Stimulated activated CD8-positive, alpha-beta memory T cell treated with anti-CD3 and anti-CD28 coated beads, Interleukin-4, amount 100 ng/mL, for 4 hours (primary cell): ENCODE results near the gene MRPL37.
"Not testable (repeated sequence)": the region's sequence is repeated elsewhere in the genome, so short reads cannot be mapped to it uniquely, and the experiment has no call there.

Experiments
- DNase-seq, 2 donors: peaks; one replicate each; pipeline ENCODE4 v3.0.0-alpha.2; 2020; ENCODE audit warnings: low read depth in 2 of 2, low spot score in 1 of 2

MRPL37 gene

DNA sequence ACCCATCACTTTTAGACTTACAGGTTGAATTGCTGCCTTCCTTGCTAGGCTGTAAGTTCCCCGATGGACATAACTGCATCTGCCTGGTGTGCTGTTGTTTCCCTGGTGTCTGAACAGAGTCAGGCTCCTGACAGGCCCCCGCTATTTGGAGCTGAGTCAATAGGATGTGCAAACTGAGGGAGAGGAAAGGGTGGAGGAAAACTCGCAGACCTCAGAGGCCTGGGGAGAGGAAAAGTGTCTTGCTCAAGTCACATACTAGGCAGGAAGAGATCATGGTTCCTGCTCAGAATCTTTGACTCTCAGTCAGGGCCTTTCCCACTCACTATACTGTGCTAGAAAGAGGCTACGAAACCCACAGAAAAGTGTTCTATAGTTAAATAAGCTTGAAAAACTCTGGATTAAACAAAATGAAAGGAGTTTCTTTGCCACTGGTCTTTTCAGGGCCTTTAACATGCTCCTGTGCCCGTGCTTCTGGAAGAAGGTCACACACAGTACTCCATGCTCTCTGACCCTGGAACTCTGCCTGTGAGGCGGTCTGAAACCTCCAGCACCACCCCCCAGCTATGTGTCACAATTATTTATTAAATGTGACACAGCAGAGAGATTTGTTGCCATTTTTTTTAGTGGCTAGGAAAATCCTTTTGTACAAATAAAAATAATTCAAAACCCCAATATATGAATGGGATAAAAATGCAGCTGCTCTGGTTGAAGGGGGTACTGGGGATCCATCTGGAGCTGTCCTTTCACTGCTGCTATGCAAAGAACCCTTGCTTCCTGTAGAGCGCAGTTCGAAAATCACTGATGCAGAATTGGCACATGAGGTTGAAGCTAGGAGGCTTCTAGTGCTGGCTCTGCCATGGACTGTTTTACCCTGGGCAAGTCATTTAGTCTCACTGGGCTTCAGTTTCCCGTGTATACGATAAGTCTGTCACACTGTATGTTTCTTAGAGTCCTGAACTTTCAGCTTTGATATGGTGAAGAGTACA lies 27.1 kb upstream of the MRPL37 start:
- DNase-seq: no peak

- DNase-seq: no peak
Measured at GRCh38 chr1:54173681-54174080, 26.3 kb upstream of the MRPL37 start.

- DNase-seq: no peak
Measured at GRCh38 chr1:54174106-54174505, 25.9 kb upstream of the MRPL37 start.

GRCh38 chr1:54176621-54177327 lies 23.2 kb upstream of the MRPL37 start:
- no peak for DNase-seq

DNA sequence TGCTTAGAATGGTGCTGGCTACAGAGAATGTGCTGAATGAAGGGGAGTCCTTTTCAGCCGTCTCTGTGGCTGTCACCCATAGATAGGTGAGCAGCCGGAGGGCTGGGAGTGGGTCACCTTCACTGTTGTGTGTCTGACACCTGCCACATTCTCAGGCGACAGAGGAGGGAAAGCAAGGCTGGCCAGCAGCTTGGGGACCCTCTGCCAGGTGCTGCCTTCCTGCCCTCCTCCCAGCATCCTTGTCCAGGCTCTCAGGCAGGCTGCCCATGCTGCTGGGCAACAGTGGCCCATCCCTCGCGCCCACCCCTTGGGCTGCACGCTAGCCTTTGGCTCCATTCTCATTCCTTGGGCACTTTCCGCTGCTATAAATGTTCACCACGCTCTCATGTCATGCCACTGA lies 22.2 kb upstream of the MRPL37 start:
- no peak for DNase-seq

- no peak for DNase-seq
Measured at GRCh38 chr1:54178296-54179070, 21.5 kb upstream of the MRPL37 start.

- DNase-seq: no peak
Measured at GRCh38 chr1:54180701-54181360, 19.1 kb upstream of the MRPL37 start.

DNA sequence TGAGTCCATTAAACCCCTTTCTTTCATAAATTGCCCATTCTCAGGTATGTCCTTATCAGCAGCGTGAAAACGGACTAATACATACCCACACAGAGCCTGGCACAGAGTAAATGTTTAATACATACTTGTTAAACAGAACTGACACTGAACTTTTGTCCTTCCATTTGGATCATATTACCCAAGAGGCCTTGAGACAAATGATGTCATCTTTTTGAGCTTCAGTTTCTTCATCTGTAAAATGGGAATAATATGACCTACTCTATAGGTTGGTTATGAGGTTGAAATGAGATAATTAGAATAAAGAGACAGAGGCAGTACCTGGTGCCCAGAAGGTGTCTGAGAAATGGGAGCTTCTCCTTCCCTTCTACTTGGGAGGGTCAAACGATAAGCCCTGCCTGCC lies 13.9 kb upstream of the MRPL37 start:
- DNase-seq: no peak

DNA sequence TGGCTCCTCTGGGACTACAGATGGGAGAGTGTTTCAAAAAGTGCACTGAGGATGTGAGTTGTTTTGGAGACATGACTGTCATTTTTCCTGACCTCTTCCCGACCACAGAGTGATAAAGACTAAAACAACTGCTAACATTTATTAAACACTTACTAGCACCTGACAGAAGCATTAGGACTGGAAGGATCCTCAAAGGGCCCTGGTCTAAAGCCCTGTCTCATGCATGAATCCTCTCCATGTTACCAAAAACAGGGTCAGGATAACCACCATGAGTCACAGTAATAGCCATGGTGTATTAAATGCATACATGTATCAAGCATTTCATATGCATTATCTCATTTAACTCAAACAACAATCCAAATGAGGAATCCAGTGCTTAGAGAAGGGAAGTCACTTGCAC lies 11.7 kb upstream of the MRPL37 start:
- DNase-seq: no peak

DNA sequence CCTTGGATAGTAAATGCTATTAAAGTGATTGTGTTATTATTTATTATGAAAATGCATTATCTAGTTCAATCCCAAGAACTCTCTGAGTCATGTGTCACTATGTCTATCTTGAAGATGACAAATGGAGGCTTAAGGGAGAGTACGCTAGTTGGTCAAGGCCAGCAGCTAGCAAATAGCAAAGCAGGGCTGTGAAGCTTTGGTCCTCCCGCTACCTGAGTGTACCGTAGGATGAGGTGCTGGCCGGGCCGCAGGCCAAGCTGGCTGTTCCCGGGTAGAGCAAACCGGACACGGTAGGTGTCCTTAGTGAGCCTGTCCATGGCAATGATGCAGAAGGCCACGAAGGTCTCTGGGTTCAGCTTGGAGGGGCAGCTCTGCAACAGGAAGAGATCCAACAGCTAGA lies 9.4 kb upstream of the MRPL37 start:
- no peak for DNase-seq

DNA sequence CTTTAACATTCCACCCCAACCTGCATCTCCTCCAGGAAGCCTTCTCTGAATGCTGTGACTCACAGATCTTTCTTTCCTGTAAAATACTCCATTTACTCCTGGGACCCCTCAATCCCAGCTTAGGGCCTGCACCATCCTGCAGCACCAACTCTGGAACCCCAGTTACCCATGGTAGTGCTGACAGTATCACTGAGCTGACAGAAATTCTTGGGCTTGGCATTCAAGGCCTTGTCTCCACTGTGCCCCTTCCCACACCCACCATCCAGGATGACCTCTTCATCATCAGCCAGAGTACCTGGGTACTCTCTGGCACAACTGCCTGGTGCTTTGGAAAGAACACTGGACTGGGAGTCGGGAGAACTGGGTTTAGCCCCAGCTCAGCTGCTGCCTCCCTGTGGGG lies 8.4 kb upstream of the MRPL37 start:
- DNase-seq: no peak

DNA sequence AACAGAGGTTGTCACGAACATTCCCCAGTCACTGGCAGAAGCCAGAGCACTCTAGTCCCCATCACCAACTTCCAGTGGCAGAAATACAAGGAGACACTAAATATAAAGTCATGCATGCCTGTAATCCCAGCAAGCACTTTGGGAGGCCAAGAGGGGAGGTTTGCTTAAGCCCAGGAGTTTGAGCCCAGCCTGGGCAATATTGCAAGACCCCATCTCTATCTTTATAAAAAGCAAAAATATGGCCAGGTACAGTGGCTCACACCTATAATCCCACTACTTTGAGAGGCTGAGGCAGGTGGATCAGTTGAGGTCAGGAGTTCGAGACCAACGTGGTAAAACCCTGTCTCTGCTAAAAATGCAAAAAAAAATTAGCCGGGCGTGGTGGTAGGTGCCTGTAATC lies 6.5 kb upstream of the MRPL37 start:
- no peak for DNase-seq

GRCh38 chr1:54199151-54199764 lies 709 bp upstream of the MRPL37 start:
- no peak for DNase-seq

DNA sequence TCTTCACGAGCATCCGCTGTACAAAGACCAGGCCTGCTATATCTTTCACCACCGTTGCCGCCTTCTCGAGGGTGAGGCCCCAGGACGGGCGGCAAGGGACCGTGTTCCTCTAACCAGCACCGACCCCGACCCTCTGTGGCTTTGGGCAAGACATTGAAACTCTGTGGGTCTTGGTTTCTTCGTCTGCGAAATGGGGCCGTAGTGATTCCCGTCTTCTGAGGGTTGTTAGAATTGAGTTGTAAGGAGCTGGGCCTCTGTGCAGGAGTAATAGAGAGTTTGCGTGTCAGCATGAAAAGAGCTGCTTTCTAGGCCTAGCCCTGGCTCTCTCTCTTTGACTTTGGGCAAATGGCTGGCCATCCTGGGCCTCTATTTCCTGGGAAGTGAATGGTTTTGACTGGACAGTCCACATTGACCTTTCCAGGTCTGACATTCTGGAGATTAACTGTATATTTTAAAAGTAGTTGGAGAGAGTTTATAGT lies 591 bp downstream of the MRPL37 start:
- no peak for DNase-seq

DNA sequence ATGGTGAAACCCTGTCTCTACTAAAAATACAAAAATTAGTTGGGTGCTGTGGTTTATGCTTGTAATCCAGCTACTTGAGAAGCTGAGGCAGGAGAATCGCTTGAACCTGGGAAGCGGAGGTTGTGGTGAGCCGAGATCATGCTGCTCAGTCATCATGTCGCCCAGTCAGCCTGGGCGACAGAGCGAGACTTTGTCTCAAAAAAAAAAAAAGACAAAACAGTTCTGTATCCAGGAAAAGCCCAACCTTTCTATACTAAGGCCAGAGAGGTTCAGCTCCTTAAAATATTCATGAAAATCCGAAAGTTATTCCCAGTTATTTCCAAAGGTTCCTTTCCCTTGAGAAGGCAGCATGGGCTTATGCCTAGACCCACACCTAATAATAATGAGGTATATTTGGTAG lies 4.2 kb downstream of the MRPL37 start:
- no peak for DNase-seq

DNA sequence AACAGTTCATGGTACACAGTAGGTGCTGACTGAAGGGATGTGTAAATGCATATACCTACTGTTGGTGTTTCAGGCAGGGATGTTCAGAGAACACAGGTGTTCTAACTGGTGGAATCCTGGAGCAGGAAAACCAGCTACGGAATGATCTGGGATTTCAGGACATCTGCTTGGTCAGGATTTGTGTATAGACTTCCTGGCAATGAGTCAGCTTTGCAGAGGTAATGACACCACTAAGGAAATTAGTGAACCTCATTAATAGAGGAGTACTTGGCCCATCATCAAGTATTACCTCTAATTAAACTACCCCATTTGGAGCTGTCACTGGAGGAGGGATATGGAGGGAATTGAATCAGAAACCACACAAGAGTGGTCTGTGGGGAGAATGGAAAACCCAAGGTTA lies 7.3 kb downstream of the MRPL37 start:
- DNase-seq: no peak

DNA sequence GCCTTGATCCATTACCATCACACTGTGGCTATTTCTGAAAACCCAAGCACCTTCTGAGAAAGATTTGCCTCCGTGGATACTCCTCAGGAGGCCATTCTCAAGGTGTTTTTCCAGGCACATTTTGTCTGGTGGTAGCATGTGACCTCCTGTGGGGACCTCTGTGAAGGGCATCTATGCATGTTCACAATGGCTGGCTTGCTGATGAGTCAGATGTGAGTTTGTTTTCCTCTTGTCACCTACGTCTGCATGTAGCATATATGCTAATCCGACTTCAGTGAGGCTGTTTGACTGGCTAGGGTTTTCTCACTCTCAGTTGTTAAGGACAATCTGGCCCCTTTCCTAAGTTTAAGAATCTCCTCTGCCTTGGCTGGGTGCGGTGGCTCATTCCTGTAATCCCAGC lies 7.9 kb downstream of the MRPL37 start:
- DNase-seq: not testable (repeated sequence)

DNA sequence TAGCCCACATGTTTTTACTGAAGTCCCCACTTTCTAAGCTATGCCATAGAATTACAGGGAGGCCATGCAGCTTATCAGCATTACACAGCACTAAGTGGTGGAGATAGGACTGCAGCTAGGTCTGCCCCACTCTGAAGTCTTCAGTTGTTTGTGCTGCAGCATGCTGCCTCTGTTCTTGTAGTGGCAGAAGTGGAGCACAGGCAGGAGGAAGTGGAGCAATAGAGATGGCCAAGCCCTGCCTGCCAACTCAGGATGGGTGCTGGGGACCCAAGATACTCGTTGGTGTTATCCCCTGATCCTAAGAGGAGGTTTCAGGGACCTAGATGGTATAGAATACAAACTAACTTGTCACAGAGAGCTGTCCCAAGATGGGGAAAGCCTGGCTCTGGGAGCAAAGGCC lies 12.9 kb downstream of the MRPL37 start:
- no peak for DNase-seq

DNA sequence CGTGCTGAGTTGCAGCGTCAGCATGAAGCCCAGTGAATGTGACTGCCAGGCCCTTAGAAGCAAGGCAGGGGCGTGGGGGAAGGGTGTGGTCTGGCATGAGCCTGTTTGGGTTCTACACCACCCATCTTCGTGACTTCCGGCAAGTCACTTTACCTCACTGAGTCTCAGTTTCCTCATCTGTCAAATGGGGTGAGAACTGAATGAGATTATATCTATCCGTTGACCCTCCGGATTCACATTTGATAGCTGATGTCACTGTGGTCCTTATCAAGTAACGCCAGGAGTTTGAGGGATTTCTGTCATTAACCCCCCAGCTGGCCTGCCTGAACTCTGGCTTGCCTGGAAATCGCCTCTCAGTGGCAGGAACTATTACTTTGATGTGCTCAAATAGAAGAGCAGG lies 15.6 kb downstream of the MRPL37 start:
- no peak for DNase-seq

- no peak for DNase-seq
Measured at GRCh38 chr1:54218883-54219687, 19.1 kb downstream of the MRPL37 start.
